Neural cell (in vitro differentiated cells): ENCODE results near the gene FEN1.

ENCODE experiments used
- EP300 ChIP-seq: fragments of 450-650 bp; conservative IDR thresholded peaks from 2 replicates; pipeline ENCODE4 v1.6.1; 2014; ENCODE audit warnings: antibody characterized with exemption, mild to moderate bottlenecking, moderate library complexity; ENCODE audit not compliant: poor library complexity, severe bottlenecking
- TF ChIP-seq, protein P1 (sequence below): fragments of 450-650 bp; IDR thresholded peaks from 2 replicates; pipeline ENCODE4 v1.5.1; 2014; ENCODE audit warnings: antibody characterized with exemption, mild to moderate bottlenecking, moderate library complexity; ENCODE audit not compliant: poor library complexity, severe bottlenecking

DNA sequence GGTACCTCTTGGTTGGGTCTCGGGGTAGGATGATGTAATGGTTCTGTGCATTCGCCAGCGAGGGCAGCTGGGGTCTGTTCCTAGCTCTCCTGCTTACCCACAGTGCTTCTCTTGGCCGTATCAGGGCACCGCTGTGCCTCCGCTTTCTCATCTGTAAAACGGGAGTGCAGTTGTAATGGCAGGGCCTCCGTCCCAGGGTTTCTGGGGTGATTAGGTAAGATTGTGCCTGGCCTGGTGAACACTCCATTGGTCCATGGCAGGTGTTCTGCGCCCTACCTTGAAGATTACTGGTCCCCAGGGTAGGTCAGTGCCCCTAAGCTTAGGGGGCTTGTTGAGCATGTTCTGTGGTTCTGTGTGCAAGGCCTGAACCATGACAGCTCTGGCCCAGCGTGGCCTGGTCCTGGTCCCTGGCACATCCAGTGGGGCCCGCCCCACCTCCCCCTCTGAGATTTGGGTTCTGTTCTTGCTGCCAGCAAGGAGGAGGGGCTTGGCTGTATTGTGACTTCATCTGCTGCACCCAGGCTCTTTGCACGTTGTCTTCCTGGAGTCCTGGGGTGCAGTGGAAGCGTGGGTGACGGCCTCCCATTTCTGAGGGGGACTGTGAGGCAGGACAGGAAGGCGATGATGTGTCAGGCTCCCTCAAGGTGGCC, 35.4 kb upstream of the FEN1 start:
- TF ChIP-seq, protein P1, sequence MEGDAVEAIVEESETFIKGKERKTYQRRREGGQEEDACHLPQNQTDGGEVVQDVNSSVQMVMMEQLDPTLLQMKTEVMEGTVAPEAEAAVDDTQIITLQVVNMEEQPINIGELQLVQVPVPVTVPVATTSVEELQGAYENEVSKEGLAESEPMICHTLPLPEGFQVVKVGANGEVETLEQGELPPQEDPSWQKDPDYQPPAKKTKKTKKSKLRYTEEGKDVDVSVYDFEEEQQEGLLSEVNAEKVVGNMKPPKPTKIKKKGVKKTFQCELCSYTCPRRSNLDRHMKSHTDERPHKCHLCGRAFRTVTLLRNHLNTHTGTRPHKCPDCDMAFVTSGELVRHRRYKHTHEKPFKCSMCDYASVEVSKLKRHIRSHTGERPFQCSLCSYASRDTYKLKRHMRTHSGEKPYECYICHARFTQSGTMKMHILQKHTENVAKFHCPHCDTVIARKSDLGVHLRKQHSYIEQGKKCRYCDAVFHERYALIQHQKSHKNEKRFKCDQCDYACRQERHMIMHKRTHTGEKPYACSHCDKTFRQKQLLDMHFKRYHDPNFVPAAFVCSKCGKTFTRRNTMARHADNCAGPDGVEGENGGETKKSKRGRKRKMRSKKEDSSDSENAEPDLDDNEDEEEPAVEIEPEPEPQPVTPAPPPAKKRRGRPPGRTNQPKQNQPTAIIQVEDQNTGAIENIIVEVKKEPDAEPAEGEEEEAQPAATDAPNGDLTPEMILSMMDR, result no peak
- TF ChIP-seq EP300, result no peak
